Colon (tissue), 2 donors: ENCODE measurements around the gene MMP15.
"Not testable (repeated sequence)": the region's sequence is repeated elsewhere in the genome, so short reads cannot be mapped to it uniquely, and the experiment has no call there.

Source experiments
- FAIRE-seq: peaks from 2 replicates; lab custom pipeline; 2012; peaks lifted over from hg19 to GRCh38; lab: Jason Lieb, UNC
- donor health status: control.
- donor health status: control.

Gene MMP15

DNA sequence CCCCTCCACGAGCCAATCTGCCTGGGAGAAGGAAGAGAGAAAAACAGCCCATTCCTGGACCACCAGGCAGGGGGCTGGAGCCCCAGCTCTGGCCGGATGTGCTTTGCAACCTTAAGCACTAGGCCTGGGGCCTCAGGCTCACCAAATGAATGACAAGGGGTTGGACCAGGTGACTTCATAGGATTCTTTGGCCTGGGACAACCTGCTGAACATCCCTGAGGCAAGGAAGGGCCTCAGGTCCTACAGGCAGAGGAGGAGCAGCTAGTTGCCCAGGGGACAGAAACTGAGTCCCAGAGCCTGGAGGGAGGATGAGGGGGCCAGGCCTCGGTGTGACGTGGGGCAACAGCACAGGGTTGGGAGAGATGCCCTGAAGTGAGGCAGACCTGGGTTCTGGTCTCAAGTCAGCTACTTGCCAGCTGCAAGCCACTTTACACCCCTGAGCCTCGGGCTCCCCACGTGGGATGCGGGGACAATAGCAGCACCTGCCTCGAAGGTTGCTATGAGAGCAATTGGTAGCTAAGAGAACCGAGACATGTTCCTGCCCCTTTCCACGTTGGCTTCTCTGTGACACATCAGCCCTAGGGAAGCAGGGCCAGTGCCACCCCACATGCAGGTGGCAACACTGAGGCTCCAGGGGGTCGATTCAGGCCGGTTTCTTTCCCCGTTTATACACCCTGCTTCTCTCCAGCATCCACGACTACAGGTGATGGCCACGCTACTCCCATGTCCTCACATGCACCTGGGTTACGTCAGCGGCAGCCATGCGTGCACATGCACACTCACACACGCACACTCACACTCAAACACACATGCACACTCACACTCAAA, 61.0 kb downstream of the MMP15 start:
- no peak for FAIRE-seq

DNA sequence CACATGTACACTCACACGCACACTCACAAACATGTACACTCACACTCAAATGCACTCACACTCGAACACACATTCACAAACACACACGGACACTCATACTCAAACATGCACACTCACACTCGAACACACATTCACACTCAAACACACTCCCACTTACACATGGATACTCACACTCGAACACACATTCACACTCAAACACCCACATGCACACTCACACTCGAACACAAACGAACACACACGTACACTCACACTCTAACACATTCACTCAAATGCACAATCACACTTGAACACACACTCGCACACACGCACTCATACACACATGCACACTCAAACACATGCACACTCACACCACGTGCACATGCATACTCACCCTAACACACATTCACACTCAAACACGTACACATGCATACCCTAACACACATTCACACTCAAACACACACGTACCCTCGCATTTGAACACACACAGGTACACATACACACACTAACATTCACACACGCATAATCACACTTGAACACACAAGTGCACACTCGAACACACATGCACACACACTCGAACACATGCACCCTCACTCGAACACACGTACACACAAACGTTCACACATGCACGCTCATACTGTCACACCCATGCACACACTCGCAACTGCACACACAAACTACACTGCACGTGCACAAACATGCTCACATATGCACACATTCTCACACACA, 61.8 kb downstream of the MMP15 start:
- no peak for FAIRE-seq

DNA sequence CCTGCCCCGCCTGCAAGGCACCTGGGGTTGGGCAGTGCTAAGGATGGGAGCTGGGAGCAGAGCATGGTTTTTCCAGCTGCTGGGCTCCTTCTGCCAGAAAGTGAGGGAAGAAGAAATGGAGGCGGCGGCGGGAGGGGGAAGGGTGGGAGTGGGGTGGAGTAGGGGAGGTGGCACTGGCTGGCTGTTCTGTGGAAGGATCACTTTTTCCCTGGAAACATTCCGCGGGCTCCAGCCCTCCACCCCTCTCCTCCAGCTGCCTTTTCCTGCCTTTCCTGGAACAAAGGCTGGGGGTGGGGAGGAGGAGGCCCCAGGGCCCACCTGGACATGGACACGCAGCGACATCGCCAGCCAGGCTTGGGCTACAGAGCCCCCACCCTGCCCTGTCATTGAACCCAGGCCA, 62.5 kb downstream of the MMP15 start:
- no peak for FAIRE-seq

DNA sequence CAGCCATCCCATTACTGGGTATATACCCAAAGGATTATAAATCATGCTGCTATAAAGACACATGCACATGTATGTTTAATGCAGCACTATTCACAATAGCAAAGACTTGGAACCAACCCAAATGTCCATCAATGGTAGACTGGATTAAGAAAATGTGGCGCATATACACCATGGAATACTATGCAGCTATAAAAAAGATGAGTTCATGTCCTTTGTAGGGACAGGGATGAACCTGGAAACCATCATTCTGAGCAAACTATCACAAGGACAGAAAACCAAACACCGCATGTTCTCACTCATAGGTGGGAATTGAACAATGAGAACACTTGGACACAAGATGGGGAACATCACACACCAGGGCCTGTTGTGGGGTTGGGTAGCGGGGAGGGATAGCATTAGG, 64.8 kb downstream of the MMP15 start:
- not testable (repeated sequence) for FAIRE-seq

DNA sequence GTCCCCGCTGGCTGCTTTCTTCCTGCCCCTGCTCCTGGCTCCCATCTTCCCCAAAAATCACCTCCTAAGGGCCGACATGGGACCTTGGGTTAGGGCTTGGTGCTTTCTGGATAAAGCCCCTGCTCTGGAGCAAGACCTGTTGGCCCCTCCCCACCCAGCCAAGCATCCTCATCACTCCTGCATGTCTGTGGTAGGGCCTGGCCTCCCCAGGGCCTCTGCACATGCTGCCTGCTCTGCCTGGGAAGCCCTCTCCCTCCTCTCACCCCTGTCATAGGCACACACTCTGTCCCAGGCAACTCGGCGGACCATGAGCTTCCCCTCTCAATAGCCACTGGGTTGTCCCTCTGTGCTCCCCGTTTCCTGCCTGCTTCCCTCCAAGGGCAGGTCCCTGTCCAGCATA, 68.5 kb downstream of the MMP15 start:
- no peak for FAIRE-seq

DNA sequence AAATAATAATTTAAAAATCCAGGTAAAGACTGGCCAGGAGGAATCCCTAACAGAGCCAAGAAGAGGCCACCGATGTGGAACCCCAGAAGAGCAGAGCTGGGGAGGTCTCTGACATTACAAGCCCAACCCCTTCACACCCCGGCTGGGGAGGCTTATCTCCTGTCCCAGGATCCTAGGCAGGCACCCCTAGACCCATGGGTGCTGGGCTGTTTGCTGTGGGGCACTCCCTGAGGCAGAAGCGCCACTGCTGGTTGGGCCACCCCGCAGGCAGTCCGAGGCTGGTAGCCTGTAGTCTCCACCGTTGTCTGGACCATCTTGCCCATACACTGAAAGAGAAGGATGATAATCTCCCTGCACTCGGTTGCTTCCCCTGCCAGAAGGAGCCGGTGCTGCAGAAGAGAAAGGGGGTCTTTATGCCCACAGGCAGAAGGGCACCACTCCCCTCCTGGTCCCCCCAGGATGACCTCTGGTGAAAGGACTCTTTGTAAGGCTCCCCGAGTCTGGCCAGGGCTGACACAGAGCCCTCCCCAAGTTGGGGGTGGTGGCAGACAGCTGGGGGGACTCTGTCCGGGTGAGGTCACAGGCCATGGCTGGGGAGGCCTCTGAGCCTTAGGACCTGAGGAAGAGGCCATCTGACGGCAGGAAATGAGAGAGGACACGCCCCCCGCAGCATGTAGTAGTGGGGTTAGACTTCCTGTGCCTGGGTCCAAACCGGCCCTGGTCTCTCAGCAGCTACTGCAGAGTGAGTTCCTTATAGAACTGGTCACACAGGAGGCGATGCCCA, 69.4 kb downstream of the MMP15 start:
- FAIRE-seq = no peak

DNA sequence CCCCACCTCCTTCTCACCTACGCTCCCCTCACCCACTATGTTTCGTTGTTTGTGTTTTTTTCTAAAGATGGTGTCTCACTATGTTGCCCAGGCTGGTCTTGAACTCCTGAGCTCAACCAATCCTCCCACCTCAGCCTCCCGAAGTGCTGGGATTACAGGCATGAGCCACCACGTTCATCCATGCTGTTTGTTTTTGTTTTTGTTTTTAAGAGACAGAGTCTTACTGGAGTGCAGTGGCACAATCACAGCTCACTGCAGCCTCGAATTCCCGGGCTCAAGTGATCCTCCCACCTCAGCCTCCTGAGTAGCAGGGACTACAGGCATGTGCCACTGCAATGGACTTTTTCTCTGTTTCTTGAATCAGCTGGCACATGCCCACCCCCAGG, 70.0 kb downstream of the MMP15 start:
- not testable (repeated sequence) for FAIRE-seq

DNA sequence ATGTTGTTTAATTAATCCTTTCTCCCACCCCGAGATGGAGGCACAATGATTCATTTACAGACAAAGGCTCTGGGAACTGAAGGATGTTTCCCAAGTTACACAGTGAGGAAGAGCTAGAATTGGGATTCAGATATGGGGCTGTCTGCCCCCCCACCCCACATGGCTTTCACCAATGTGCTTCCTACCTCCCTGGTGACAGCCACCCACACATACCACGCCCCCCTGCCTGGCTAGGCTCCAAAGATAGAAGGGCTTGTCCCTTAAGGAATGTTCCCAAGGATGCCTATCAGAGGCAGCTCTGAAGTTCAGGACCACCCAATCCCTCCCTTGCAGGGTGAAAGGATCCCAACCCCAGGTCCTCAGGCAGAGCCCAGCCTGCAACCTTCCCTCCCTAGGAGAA, 70.7 kb downstream of the MMP15 start:
- no peak for FAIRE-seq
